Large intestine (tissue), 3 donors: ENCODE measurements around the gene CRY2. TPM values are rescaled to one million over a fixed set of nuclear protein-coding genes. Genes with fewer than 3 reads are reported as not detected.
A peak's percentile ranks its signal among the peaks of the same experiment; 100 is the strongest.

Source experiments
- DNase-seq, 2 donors: peaks; one replicate each; pipeline versions ENCODE4 v3.0.0 to v3.0.0-alpha.2; 2013
- H3K27ac ChIP-seq: one replicate; pipeline ENCODE4 v1.5.1; 2013; ENCODE audit warnings: low read length
- H3K27me3 ChIP-seq: 2 replicates; pipeline ENCODE4 v1.6.1; 2013; ENCODE audit warnings: low read length; ENCODE audit not compliant: control insufficient read depth, insufficient read depth
- H3K36me3 ChIP-seq: 2 replicates; pipeline ENCODE4 v1.6.1; 2013; ENCODE audit warnings: low read length; ENCODE audit not compliant: control insufficient read depth, insufficient read depth
- H3K4me1 ChIP-seq: one replicate; pipeline ENCODE4 v1.6.1; 2013; ENCODE audit warnings: low read length; ENCODE audit not compliant: control insufficient read depth, insufficient read depth
- H3K4me3 ChIP-seq: one replicate; pipeline ENCODE4 v1.5.1; 2013; ENCODE audit warnings: low read length
- H3K9me3 ChIP-seq: one replicate; pipeline ENCODE4 v1.6.1; 2013; ENCODE audit warnings: mild to moderate bottlenecking, low read depth, low read length, moderate library complexity; ENCODE audit not compliant: control insufficient read depth
- WGBS: methylation state at CpG from one replicate; pipeline ENCODE4 v1.1.5; 2013; ENCODE audit warnings: low lambda C conversion rate; ENCODE audit not compliant: insufficient coverage; 5-methylcytosine and 5-hydroxymethylcytosine counted together
- polyA plus RNA-seq: library from polyadenylated mRNA; unstranded; fragments of 120-200 nt; gene quantifications from one replicate; pipeline ENCODE4 v1.2.1, GENCODE V29; 2013

The CRY2 gene
- polyA plus RNA-seq, 1 donor: 23.1 TPM

DNA sequence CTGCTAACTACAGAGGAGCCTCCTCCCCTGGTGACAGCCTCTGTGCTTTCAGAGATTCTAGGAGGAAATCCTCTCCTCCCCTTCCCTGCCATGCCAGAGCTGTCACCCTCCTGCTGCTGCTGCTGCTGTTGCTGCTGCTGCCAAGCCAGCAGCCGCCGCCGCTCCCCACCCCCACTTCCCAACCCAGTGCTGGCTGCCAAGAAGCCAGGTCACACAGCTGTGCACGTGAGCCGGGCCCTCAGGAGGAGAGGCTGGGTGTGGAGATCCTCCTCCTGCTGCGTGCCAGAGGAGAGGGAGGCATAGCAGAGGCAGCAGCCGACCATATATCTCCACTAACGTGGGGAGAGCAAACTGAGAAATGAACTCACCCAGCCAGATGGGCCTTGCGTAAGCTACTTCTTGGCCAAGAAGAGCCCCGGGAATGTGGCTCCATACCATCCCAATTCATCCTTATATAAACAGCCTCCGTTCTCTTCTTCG lies 12.4 kb downstream of the CRY2 start:
- Histone ChIP-seq H3K4me1 (peaks cover 16% of the 10 kb centered on the region), H3K9me3 (no peaks in the 10 kb centered on the region), H3K4me3 (no peak overlapping the region), H3K27ac (peak overlapping the region; percentile 70), H3K36me3 (peaks cover 95% of the 10 kb centered on the region), H3K27me3 (no peaks in the 10 kb centered on the region)
- peak; percentile 68 for DNase-seq
- 87% methylated on average over 3 of the region's 12 CpGs for WGBS

DNA sequence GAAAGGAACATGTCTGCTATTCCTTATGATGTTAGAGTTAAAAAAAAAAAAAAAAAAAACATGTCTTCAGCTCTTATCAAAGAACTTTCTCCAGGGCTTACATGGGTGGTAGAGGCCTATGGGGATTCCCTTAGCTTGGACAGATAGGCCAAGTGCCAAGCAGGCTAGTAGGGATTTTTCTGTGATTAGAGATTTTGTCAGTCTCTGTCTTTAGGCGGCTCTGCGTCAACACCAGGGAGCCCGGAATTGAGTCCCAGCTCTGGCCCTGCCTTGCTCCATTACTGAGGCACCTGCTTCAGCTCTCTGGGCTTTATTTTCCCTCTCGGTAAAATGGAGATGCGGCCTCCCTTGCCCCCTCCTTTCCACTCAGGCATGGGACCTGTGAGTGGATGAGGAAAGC lies 13.1 kb downstream of the CRY2 start:
- WGBS: no CpG with 5 or more reads among the region's 5 CpGs
- H3K4me1 ChIP-seq: peaks cover 16% of the 10 kb centered on the region
- no peak for DNase-seq
- no peaks in the 10 kb centered on the region for H3K27me3 ChIP-seq
- H3K9me3 ChIP-seq: no peaks in the 10 kb centered on the region
- H3K36me3 ChIP-seq: peaks cover 96% of the 10 kb centered on the region
- H3K27ac ChIP-seq: peak overlapping the region; percentile 70
- H3K4me3 ChIP-seq: no peak overlapping the region

DNA sequence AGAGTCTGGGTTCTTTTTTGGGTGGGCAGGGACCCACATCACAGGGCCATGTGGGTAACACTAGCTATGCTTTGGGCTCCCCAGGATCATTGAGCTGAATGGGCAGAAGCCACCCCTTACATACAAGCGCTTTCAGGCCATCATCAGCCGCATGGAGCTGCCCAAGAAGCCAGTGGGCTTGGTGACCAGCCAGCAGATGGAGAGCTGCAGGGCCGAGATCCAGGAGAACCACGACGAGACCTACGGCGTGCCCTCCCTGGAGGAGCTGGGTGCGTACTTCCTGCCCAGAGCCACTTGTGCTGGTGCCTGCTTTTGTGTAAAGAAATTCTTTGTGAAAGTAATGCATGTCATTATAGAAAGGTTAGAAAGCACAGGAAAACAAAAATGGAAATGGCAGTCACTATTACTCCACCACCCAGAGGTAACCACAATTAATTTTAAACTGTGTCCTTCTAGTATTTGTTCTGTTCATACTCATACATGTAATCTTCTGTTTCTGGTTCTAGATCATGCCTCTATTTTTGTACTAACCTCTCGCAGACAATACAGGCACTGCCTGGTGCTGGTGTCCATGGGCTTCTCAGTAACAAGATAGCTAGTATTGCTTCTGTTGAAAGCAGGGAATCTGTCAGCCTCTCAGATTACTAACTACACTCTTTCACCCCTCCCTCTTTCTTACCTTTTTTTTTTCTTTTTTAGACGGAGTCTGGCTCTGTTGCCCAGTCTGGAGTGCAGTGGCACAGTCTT lies 13.7 kb downstream of the CRY2 start:
- H3K27ac ChIP-seq: peak overlapping the region; percentile 70
- no peaks in the 10 kb centered on the region for H3K9me3 ChIP-seq
- peaks cover 96% of the 10 kb centered on the region for H3K36me3 ChIP-seq
- H3K4me3 ChIP-seq: no peak overlapping the region
- no peak for DNase-seq
- peaks cover 16% of the 10 kb centered on the region for H3K4me1 ChIP-seq
- H3K27me3 ChIP-seq: no peaks in the 10 kb centered on the region
- 100% methylated on average over 3 of the region's 10 CpGs for WGBS

DNA sequence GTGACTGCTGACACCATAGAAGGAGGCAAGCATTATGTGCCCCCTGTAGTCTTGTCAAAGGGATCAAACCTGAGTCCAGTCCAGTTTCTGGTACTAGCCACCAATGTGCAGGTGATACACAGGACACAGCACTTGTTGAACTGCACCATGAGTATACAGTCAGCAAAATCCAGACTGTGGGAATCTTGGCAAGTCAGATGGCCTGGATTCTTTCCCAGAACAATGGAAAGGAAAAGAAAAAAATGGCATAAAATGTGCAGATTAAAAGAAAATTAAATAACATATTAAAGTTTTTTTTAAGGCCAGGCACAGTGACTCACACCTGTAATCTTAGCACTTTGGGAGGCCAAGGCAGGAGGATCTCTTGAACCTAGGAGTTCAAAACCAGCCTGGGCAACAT lies 16.8 kb downstream of the CRY2 start:
- peaks cover 2% of the 10 kb centered on the region for H3K4me1 ChIP-seq
- H3K27ac ChIP-seq: no peak overlapping the region
- H3K9me3 ChIP-seq: no peaks in the 10 kb centered on the region
- no peak overlapping the region for H3K4me3 ChIP-seq
- peaks cover 97% of the 10 kb centered on the region for H3K36me3 ChIP-seq
- DNase-seq: no peak
- no peaks in the 10 kb centered on the region for H3K27me3 ChIP-seq

DNA sequence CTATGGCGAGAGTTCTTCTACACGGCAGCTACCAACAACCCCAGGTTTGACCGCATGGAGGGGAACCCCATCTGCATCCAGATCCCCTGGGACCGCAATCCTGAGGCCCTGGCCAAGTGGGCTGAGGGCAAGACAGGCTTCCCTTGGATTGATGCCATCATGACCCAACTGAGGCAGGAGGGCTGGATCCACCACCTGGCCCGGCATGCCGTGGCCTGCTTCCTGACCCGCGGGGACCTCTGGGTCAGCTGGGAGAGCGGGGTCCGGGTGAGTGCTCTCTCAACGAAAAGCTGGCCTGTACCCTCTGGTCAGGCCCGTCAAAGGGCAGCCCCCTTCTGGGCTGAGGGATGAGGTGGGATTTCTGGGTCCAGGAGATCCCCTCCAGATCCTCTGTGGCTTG lies 22.3 kb downstream of the CRY2 start:
- Histone ChIP-seq H3K4me3 (no peak overlapping the region), H3K27me3 (no peaks in the 10 kb centered on the region), H3K27ac (no peak overlapping the region), H3K36me3 (peaks cover 90% of the 10 kb centered on the region), H3K4me1 (no peaks in the 10 kb centered on the region), H3K9me3 (no peaks in the 10 kb centered on the region)
- WGBS: no CpG with 5 or more reads among the region's 12 CpGs
- no peak for DNase-seq

DNA sequence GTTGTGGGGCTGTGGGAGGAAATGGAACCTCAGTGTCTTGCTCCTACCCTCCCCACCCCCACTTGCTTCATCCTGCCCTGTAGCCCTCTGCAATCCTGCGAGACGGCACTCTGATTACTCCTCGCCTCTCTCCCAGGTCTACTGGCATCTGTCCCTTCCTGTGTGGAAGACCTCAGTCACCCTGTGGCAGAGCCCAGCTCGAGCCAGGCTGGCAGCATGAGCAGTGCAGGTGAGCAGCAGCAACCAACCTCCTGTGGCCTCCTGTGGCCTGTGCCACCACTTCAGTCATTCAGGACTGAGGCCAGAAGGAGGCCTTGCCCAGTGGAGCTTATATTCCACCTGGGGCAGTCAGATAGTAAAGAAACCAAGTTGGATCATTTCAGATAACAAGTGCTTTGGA lies 23.4 kb downstream of the CRY2 start:
- no peaks in the 10 kb centered on the region for H3K27me3 ChIP-seq
- no peak overlapping the region for H3K27ac ChIP-seq
- H3K36me3 ChIP-seq: peaks cover 87% of the 10 kb centered on the region
- DNase-seq: no peak
- H3K4me1 ChIP-seq: no peaks in the 10 kb centered on the region
- no CpG with 5 or more reads among the region's 4 CpGs for WGBS
- no peaks in the 10 kb centered on the region for H3K9me3 ChIP-seq
- H3K4me3 ChIP-seq: no peak overlapping the region

DNA sequence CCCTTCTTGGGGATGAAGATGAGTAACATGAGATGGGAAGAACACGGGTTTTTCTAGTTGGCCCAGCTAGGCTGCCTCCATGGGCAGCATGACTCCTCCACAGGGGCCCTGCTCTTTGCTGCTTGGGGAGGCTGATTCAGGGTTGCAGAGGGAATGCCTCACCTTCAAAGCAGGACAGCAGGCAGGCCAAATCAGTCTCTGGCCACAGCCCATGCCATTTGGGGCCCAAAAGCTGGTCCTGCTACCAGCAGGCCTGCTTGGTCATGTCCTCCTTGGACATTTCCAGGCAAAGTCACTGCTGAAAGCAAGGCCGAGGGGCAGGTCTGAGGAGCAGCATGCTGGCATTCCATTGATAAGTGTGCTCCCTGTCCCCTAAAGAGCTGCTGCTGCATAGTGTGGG lies 24.4 kb downstream of the CRY2 start:
- no peak overlapping the region for H3K27ac ChIP-seq
- no peak for DNase-seq
- H3K9me3 ChIP-seq: no peaks in the 10 kb centered on the region
- peaks cover 87% of the 10 kb centered on the region for H3K36me3 ChIP-seq
- no peaks in the 10 kb centered on the region for H3K27me3 ChIP-seq
- H3K4me1 ChIP-seq: no peaks in the 10 kb centered on the region
- no CpG with 5 or more reads among the region's 2 CpGs for WGBS
- H3K4me3 ChIP-seq: no peak overlapping the region

DNA sequence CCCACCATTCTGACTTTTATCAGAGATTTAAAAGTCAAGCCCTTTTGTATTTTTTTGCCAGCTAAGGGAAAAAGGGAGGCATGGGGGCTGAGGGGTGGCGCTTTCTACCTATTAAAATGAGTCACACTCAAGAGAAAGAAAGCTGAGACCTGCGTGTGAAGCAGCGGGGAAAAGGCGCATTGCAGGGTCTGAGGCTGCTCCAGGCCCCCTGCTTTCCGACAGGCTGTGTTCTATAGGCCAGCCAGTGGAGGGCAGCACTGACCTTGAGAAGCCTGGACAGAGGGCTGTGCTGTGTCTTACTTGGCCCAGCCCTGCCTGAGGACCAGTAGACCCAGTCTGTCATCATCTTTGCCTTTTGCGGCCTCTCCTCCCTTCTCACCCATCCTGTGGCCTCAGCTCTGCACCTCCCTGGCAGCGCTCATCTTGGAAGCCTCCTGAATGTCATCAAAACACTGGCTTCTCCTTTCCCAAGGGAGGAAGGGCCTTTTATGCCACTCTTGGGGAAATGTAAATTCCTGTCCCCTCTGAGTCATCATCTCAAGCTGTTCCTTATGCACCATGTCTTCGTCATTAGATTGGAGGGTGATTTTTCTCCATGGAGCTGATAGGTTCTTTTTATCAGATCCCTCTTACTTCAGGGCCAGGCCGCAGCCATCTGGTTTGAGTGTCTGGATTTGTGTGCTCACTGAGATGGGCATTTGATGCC lies 25.5 kb downstream of the CRY2 start:
- Histone ChIP-seq H3K27ac (no peak overlapping the region), H3K4me1 (no peaks in the 10 kb centered on the region), H3K36me3 (peaks cover 88% of the 10 kb centered on the region), H3K4me3 (no peak overlapping the region), H3K9me3 (no peaks in the 10 kb centered on the region), H3K27me3 (no peaks in the 10 kb centered on the region)
- no peak for DNase-seq
- no CpG with 5 or more reads among the region's 9 CpGs for WGBS

DNA sequence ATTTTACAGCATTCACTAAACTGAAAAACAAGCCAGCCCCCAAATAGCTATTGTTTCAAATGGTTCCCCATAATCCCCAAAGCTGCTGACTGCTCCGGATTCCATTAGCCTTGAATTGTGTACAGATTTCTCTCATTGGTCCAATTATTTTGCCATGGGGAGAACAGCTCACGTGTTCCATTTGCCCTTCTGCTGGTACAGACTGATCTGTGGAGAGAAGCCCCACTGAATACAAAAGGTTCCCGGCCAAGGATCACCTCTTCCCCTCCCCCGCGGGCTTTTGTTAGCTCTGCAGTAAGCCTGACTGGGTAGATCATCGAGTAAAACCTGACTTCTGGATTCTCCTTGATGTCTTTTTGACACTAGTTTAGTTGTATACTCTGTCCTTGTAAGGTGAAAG lies 29.1 kb downstream of the CRY2 start:
- no CpG with 5 or more reads among the region's 6 CpGs for WGBS
- no peaks in the 10 kb centered on the region for H3K4me1 ChIP-seq
- H3K9me3 ChIP-seq: no peaks in the 10 kb centered on the region
- no peak for DNase-seq
- H3K27me3 ChIP-seq: no peaks in the 10 kb centered on the region
- H3K27ac ChIP-seq: no peak overlapping the region
- peaks cover 79% of the 10 kb centered on the region for H3K36me3 ChIP-seq
- H3K4me3 ChIP-seq: no peak overlapping the region

DNA sequence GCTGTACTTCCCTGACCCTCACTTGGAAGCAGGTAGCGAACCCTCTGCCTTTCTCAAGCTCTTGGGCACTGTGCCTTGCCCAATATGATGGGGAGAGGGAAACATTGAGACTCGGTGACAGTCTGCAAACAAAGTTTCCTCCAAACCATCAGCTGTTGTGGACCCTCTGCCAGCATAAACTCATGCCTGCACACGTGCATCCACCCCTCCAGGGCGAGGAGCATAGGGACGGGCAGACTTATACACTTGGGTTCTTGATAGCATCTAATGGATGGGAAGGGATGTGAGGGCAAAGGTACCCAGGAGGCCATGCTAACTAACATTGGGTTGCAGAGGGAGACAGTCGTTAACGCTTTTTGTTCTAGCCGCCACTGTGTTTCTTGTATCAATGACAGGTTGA lies 29.9 kb downstream of the CRY2 start:
- Histone ChIP-seq H3K27ac (no peak overlapping the region), H3K36me3 (peaks cover 79% of the 10 kb centered on the region)

DNA sequence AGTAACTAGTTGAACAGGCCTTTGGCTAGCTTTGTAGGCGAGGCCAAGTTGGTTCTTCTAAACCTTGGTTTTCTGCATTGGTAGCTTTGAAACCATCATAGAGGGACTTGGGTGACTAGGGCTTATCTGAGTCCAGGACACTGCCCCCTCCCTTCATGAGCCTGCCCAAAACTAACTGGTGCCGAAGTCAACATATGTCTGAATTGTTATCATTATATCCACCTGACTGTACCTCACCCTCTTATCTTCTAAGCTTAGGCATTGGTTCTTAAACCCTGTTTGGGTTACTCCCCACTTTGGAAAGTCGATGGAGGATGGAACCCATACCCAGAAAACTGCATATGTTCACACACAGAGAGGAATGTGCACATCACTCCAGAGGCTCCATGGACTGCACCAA lies 30.6 kb downstream of the CRY2 start:
- WGBS: no CpG with 5 or more reads among the region's 3 CpGs
- H3K36me3 ChIP-seq: peaks cover 79% of the 10 kb centered on the region

More for the DNA sequence above, 29.9 kb downstream of the CRY2 start:
- Histone ChIP-seq H3K27me3 (no peaks in the 10 kb centered on the region), H3K4me3 (no peak overlapping the region), H3K4me1 (no peaks in the 10 kb centered on the region), H3K9me3 (no peaks in the 10 kb centered on the region)
- no peak for DNase-seq
- no CpG with 5 or more reads among the region's 8 CpGs for WGBS

More for the DNA sequence above, 30.6 kb downstream of the CRY2 start:
- no peak overlapping the region for H3K27ac ChIP-seq
- H3K4me3 ChIP-seq: no peak overlapping the region
- no peaks in the 10 kb centered on the region for H3K27me3 ChIP-seq
- no peaks in the 10 kb centered on the region for H3K9me3 ChIP-seq
- H3K4me1 ChIP-seq: no peaks in the 10 kb centered on the region
- no peak for DNase-seq
